Muscle of leg (tissue), 11 donors: ENCODE results near the gene RUBCN. TPM values are rescaled to one million over a fixed set of nuclear protein-coding genes. Genes with fewer than 3 reads are reported as not detected.
A peak's percentile ranks its signal among the peaks of the same experiment; 100 is the strongest.
"Not testable (repeated sequence)": the region's sequence is repeated elsewhere in the genome, so short reads cannot be mapped to it uniquely, and the experiment has no call there.

Source experiments
- DNase-seq: peaks from one replicate; pipeline ENCODE4 v3.0.0; 2013
- H3K27ac ChIP-seq: one replicate; pipeline ENCODE4 v1.5.1; 2013; ENCODE audit warnings: mild to moderate bottlenecking, low read length, control low read depth
- H3K27me3 ChIP-seq: one replicate; pipeline ENCODE4 v1.6.1; 2013; ENCODE audit warnings: low read length; ENCODE audit not compliant: control insufficient read depth, insufficient read depth
- H3K36me3 ChIP-seq: one replicate; pipeline ENCODE4 v1.6.1; 2013; ENCODE audit warnings: low read length; ENCODE audit not compliant: control insufficient read depth, insufficient read depth
- H3K4me1 ChIP-seq: one replicate; pipeline ENCODE4 v1.6.1; 2013; ENCODE audit warnings: low read length; ENCODE audit not compliant: control insufficient read depth, insufficient read depth
- H3K4me3 ChIP-seq: one replicate; pipeline ENCODE4 v1.5.1; 2013; ENCODE audit warnings: low read length, control low read depth
- H3K9me3 ChIP-seq: replicated peaks from 2 replicates; pipeline ENCODE4 v1.6.1; 2013; ENCODE audit warnings: low read depth, low read length; ENCODE audit not compliant: control insufficient read depth
- WGBS: methylation state at CpG from one replicate; pipeline ENCODE4 v1.1.5; 2013; ENCODE audit warnings: missing lambda C conversion rate; ENCODE audit not compliant: insufficient coverage; 5-methylcytosine and 5-hydroxymethylcytosine counted together
- polyA plus RNA-seq, 8 donors: library from polyadenylated mRNA; unstranded; fragments of 120-200 nt; gene quantifications; one replicate each; pipeline versions ENCODE4 v1.2.1 to v1.2.3, GENCODE V29; 2013; ENCODE audit warnings: inconsistent platforms in 1 of 8, low replicate concordance in 1 of 8; ENCODE audit not compliant: insufficient read length in 8 of 8, insufficient read depth in 1 of 8
- total RNA-seq: library from RNA; stranded (reverse); fragments of 120-200 nt; gene quantifications from one replicate; pipeline ENCODE4 v1.2.4, GENCODE V29; 2013

The RUBCN gene
- total and polyA plus RNA-seq, 9 donors, result 6.8 to 12.6 (median 8.4) TPM

GRCh38 chr3:197654090-197654997, 82.4 kb downstream of the RUBCN start:
- not testable (repeated sequence) for H3K4me3 ChIP-seq, H3K27ac ChIP-seq, H3K4me1 ChIP-seq, H3K27me3 ChIP-seq, H3K9me3 ChIP-seq, DNase-seq, H3K36me3 ChIP-seq
- no CpG with 5 or more reads among the region's 100 CpGs for WGBS

- not testable (repeated sequence) for H3K4me1 ChIP-seq, H3K4me3 ChIP-seq, H3K27me3 ChIP-seq, H3K36me3 ChIP-seq, H3K9me3 ChIP-seq, DNase-seq, H3K27ac ChIP-seq
- WGBS, result no CpG with 5 or more reads among the region's 10 CpGs
Measured at GRCh38 chr3:197652860-197653259, 83.8 kb downstream of the RUBCN start.

DNA sequence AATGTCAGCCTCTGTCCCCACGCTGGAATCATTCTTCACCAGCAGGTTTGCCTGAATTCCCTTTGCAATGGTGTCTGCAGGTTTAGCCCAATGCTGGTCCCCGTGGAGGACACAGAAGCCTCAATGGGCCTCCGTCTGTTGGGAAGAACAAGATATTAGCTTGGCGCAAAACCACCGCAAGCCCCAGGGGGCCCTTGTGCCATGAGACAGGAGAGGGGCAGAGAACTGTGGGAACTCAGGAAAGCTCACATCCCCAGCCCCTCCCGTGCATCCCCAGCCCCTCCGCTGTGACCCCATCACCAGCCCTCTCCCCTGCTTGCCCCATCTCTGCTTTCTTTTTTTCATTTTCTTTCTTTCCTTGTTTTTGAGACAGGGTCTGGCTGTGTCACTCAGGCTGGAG, 89.1 kb downstream of the RUBCN start:
- no CpG with 5 or more reads among the region's 7 CpGs for WGBS
- H3K4me3 ChIP-seq, result not testable (repeated sequence)

DNA sequence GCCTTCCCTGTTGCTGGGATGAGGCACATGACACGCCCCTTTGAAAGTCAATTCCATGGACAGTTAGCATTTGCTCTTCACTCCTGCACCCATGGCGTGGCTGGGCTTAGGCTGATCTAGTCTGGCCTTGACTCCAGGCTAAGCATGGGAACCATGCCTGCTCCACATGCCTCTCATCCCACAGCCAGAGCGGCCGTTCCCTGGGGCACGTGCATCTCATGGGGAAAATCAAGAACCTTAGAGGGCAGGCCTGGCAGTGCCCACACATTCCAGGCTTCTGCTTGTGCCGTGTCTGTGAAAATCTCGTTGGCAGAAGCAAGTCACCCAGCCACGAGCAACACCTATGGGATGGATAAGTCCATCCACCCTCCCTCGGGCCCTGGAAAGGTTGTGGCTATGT, 89.5 kb downstream of the RUBCN start:
- not testable (repeated sequence) for H3K36me3 ChIP-seq, H3K4me3 ChIP-seq, H3K27ac ChIP-seq, DNase-seq, H3K4me1 ChIP-seq, H3K9me3 ChIP-seq, H3K27me3 ChIP-seq
- 80% methylated on average over 1 of the region's 9 CpGs for WGBS

More for the DNA sequence above, 89.1 kb downstream of the RUBCN start:
- not testable (repeated sequence) for H3K27ac ChIP-seq, H3K9me3 ChIP-seq, H3K36me3 ChIP-seq, H3K4me1 ChIP-seq, H3K27me3 ChIP-seq, DNase-seq

- 92% methylated on average over 8 of the region's 12 CpGs for WGBS
- not testable (repeated sequence) for H3K27me3 ChIP-seq, H3K9me3 ChIP-seq, DNase-seq, H3K27ac ChIP-seq, H3K36me3 ChIP-seq, H3K4me3 ChIP-seq, H3K4me1 ChIP-seq
Measured at GRCh38 chr3:197646294-197646693, 90.4 kb downstream of the RUBCN start.

GRCh38 chr3:197637556-197637955, 99.1 kb downstream of the RUBCN start:
- not testable (repeated sequence) for H3K9me3 ChIP-seq
- 78% methylated on average over 6 of the region's 10 CpGs for WGBS

DNA sequence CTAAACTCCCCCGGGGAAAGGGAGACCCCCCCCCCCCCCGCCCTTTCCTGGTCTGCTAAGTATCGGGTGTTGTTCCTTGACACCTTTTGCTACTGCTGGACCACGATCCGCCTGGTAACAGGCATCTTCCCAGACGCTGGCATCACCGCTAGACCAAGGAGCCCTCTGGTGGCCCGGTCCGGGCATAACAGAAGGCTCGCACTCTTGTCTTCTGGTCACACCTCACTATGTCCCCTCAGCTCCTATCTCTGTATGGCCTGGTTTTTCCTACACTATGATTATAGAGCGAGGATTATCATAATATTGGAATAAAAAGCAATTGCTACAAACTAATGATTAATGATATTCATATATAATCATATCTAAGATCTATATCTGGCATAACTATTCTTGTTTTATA, 104.7 kb downstream of the RUBCN start:
- H3K27ac ChIP-seq, DNase-seq, H3K27me3 ChIP-seq, H3K9me3 ChIP-seq, H3K4me1 ChIP-seq, H3K36me3 ChIP-seq, H3K4me3 ChIP-seq: not testable (repeated sequence)
- WGBS, result no CpG with 5 or more reads among the region's 11 CpGs

More at GRCh38 chr3:197637556-197637955, 99.1 kb downstream of the RUBCN start:
- not testable (repeated sequence) for H3K27me3 ChIP-seq, DNase-seq, H3K4me3 ChIP-seq, H3K4me1 ChIP-seq, H3K36me3 ChIP-seq, H3K27ac ChIP-seq

DNA sequence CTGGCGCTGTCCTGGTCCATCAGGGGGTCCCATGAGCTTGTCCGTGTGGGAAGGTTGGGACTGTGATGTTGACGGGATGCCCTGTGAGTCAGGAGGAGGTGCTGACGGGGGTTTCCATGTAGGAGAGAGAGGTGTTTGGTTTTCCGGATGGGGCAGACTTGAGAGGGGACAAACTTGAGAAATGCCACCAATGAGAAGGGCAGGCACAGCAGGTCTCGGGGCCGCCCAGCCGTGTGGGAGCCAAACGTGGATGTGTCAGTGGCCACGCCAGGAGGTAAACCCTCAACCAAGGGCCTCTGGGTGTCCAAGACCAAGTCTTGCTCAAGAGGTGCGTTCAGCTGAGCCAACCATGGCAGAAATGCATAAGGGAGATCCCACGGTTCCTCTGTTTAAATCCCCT, 105.9 kb downstream of the RUBCN start:
- H3K4me1 ChIP-seq, DNase-seq, H3K27me3 ChIP-seq, H3K9me3 ChIP-seq, H3K27ac ChIP-seq, H3K36me3 ChIP-seq, H3K4me3 ChIP-seq: not testable (repeated sequence)
- WGBS, result 92% methylated on average over 2 of the region's 12 CpGs

GRCh38 chr3:197629286-197629685, 107.4 kb downstream of the RUBCN start:
- H3K4me1 ChIP-seq, H3K9me3 ChIP-seq, H3K27ac ChIP-seq, DNase-seq, H3K27me3 ChIP-seq, H3K4me3 ChIP-seq, H3K36me3 ChIP-seq: not testable (repeated sequence)
- WGBS, result no CpG with 5 or more reads among the region's 14 CpGs

DNA sequence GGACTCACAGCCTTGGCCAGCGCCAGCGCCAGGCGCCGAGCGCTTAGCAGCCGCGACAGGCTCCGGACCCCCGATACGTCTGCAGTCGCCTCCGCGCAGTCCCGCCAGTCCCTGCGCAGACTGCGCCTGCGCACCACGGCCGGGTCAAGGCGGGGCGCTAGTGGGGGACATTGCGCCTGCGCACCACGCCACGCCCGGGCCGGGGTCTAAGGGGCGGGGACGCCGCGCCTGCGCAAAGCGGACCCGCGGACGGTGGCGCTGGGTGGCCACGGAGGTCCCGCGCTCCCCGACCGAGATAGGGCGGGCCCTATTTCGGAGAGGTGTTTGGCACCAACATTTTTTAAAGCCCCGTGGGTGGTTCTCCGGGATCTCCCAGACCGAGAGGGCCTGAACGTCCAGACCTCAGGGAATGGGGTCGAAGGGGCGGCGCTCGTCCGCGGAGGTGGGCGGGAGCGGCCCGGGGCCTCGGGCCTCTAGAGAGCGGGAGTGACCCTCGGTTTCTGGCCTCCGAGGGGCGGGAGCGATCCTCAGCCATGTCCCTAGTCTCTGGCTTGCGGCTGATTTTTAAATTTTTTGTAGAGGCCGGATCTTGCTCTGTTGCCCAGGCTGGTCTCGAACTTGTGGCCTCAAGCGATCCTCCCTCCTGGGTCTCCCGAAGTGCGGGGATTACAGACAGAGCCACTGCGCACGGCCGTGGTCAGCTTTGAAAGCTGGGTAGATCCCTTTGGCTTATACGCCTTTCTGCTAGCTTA, 108.8 kb downstream of the RUBCN start:
- Histone ChIP-seq H3K27ac (peak overlapping the region; percentile 83), H3K4me3 (peak overlapping the region; percentile 70)
- not testable (repeated sequence) for H3K4me1 ChIP-seq, H3K36me3 ChIP-seq, H3K27me3 ChIP-seq, H3K9me3 ChIP-seq
- under 1% methylated on average over 53 of the region's 73 CpGs for WGBS
- DNase-seq, result peak; percentile 90
